Mucosa of rectum (tissue), 2 donors: ENCODE data around the gene DEAF1.

Experiments used
- H3K27ac ChIP-seq, 2 donors: one replicate each; pipeline ENCODE4 v1.7.0; 2013; ENCODE audit warnings: inconsistent platforms in 2 of 2, low read depth in 2 of 2, low read length in 2 of 2
- H3K27me3 ChIP-seq, 2 donors: one replicate each; pipeline ENCODE4 v1.7.0; 2013; ENCODE audit warnings: low read length in 2 of 2; ENCODE audit not compliant: control insufficient read depth in 2 of 2, insufficient read depth in 2 of 2
- H3K36me3 ChIP-seq, 2 donors: one replicate each; pipeline ENCODE4 v1.7.0; 2013; ENCODE audit warnings: low read length in 2 of 2; ENCODE audit not compliant: control insufficient read depth in 2 of 2, insufficient read depth in 2 of 2
- H3K4me1 ChIP-seq, 2 donors: one replicate each; pipeline ENCODE4 v1.7.0; 2013; ENCODE audit warnings: low read length in 2 of 2, mild to moderate bottlenecking in 1 of 2; ENCODE audit not compliant: control insufficient read depth in 2 of 2, insufficient read depth in 2 of 2
- H3K4me3 ChIP-seq, 2 donors: one replicate each; pipeline ENCODE4 v1.7.0; 2013; ENCODE audit warnings: low read length in 2 of 2
- H3K9ac ChIP-seq, 2 donors: one replicate each; pipeline ENCODE4 v1.7.0; 2013; ENCODE audit warnings: low read length in 2 of 2, low read depth in 1 of 2, mild to moderate bottlenecking in 1 of 2
- H3K9me3 ChIP-seq, 2 donors: one replicate each; pipeline ENCODE4 v1.7.0; 2013; ENCODE audit warnings: low read length in 2 of 2; ENCODE audit not compliant: control insufficient read depth in 2 of 2
- donor health status: healthy.
- donor health status: Normal muscosa, but diverticular disease.

The DEAF1 gene

GRCh38 chr11:612961-613300 is 82.1 kb downstream of the DEAF1 start:
- H3K4me1 ChIP-seq = peaks cover 39 to 42% of the 10 kb centered on the region in 2 donors
- no peak overlapping the region for H3K4me3 ChIP-seq
- H3K27ac ChIP-seq = peak overlapping the region; percentile 76 to 82
- peaks cover 45 to 47% of the 10 kb centered on the region in 2 donors for H3K36me3 ChIP-seq
- no peaks in the 10 kb centered on the region for H3K27me3 ChIP-seq
- no peaks in the 10 kb centered on the region for H3K9me3 ChIP-seq
- H3K9ac ChIP-seq = peak overlapping the region; percentile 24 to 41

DNA sequence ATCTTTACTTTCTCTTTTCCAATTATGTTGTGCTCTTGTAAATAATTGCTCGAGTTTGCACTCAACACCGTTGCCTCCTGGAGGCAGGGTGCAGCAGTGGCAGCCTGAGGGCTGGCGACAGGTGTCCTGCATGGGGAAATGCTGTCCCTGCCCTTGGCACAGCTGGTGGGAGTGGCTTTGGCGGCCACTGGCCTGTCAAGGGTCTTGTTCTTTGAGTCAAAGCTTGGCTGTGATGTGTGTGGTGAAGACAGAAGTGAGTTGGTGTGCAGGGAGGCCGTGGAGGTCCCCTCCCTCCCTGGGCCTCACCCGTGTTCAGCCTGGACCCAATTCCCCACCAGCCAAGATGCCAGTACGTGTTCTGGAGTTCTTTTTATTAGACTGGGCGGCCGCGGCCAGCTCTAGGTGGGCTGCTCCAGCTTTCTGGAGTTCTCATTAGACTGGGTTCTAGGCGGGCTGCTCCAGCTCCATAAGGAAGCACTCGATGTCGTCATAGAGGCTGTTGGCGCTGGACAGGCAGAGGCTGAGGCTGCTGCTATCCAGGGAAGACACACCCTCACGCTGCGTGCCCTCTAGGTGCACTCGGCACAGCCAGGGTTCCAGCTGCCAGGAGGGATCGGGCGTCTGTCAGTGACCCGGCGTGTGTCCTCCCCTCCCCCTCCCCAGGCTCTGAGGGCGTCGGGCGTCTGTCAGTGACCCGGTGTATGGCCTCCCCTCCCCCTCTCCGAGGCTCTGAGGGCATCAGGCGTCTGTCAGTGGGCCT is 82.6 kb downstream of the DEAF1 start:
- no peak overlapping the region for H3K4me3 ChIP-seq
- peak overlapping the region; percentile 24 to 41 for H3K9ac ChIP-seq
- no peaks in the 10 kb centered on the region for H3K27me3 ChIP-seq
- no peaks in the 10 kb centered on the region for H3K9me3 ChIP-seq
- H3K4me1 ChIP-seq = peaks cover 39 to 42% of the 10 kb centered on the region in 2 donors
- H3K27ac ChIP-seq = peak overlapping the region; percentile 76 to 82
- H3K36me3 ChIP-seq = peaks cover 49 to 52% of the 10 kb centered on the region in 2 donors

GRCh38 chr11:611001-611996 is 83.7 kb downstream of the DEAF1 start:
- peaks cover 35 to 42% of the 10 kb centered on the region in 2 donors for H3K4me1 ChIP-seq
- H3K27ac ChIP-seq = peak overlapping the region; percentile 76 to 82
- H3K27me3 ChIP-seq = no peaks in the 10 kb centered on the region
- H3K9ac ChIP-seq = no peak overlapping the region
- H3K4me3 ChIP-seq = no peak overlapping the region
- H3K36me3 ChIP-seq = peaks cover 59 to 63% of the 10 kb centered on the region in 2 donors
- no peaks in the 10 kb centered on the region for H3K9me3 ChIP-seq

DNA sequence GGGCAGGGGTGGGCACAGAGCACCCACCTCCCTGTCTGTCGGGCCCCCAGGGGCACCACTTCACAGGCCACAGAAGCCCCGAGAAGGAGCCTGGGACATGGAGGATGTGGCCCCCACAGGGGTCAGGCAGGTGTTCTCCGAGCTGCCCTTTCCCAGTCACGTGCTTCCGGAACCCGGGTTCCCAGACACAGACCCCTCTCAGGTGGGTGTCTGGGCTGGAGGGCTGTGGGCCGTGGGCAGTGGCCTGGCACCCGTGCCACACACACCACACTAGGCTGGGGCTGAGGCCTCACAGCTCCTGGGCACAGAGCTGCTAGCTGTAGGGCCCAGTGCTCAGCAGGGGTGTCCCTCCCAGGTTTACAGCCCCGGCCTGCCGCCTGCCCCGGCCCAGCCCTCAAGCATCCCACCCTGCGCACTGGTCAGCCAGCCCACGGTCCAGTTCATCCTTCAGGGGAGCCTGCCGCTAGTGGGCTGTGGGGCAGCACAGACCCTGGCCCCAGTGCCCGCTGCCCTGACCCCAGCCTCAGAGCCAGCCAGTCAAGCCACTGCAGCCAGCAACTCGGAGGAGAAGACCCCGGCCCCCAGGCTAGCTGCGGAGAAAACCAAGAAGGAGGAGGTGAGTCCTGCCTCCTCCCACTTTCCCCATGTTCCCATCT is 84.7 kb downstream of the DEAF1 start:
- H3K4me1 ChIP-seq = peaks cover 29 to 37% of the 10 kb centered on the region in 2 donors
- peaks cover 69 to 72% of the 10 kb centered on the region in 2 donors for H3K36me3 ChIP-seq
- no peak overlapping the region for H3K9ac ChIP-seq
- H3K27me3 ChIP-seq = no peaks in the 10 kb centered on the region
- no peak overlapping the region for H3K4me3 ChIP-seq
- no peak overlapping the region for H3K27ac ChIP-seq
- no peaks in the 10 kb centered on the region for H3K9me3 ChIP-seq

DNA sequence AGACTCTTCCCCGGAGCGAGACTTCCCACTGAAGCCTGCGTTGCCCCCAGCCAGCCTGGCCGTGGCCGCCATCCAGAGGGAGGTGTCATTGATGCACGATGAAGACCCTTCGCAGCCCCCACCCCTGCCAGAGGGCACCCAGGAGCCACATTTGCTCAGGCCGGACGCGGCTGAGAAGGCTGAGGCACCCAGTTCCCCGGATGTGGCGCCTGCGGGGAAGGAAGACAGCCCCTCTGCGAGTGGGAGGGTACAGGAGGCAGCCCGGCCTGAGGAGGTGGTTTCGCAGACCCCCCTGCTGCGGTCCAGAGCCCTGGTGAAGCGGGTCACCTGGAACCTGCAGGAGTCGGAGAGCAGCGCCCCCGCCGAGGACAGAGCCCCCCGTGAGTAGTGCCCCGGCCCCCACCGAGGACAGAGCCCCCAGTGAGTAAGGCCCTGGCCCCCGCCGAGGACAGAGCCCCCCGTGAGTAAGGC is 85.6 kb downstream of the DEAF1 start:
- no peaks in the 10 kb centered on the region for H3K27me3 ChIP-seq
- H3K9me3 ChIP-seq = no peaks in the 10 kb centered on the region
- no peak overlapping the region for H3K9ac ChIP-seq
- H3K4me3 ChIP-seq = no peak overlapping the region
- no peak overlapping the region for H3K27ac ChIP-seq
- H3K4me1 ChIP-seq = peaks cover 20 to 30% of the 10 kb centered on the region in 2 donors
- H3K36me3 ChIP-seq = peaks cover 75 to 79% of the 10 kb centered on the region in 2 donors

DNA sequence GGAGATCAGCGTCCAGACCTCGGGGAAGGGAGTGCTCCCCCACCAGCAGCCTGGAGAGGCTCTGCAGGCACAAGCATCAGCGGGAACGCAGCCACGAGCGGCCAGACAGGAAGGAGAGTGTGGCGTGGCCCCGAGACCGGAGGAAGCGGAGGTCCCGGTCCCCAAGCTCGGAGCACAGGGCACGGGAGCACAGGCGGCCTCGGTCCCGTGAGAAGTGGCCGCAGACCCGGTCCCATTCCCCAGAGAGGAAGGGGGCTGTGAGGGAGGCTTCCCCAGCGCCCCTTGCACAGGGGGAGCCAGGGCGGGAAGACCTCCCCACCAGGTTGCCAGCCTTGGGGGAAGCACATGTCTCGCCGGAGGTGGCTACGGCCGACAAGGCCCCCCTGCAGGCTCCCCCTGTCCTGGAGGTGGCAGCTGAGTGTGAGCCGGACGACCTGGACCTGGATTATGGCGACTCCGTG is 86.2 kb downstream of the DEAF1 start:
- Histone ChIP-seq H3K4me3 (no peak overlapping the region), H3K36me3 (peaks cover 79 to 84% of the 10 kb centered on the region in 2 donors), H3K27ac (no peak overlapping the region), H3K9ac (no peak overlapping the region), H3K27me3 (no peaks in the 10 kb centered on the region), H3K9me3 (no peaks in the 10 kb centered on the region), H3K4me1 (peaks cover 15 to 24% of the 10 kb centered on the region in 2 donors)

- Histone ChIP-seq H3K27me3 (no peaks in the 10 kb centered on the region), H3K36me3 (peaks cover 79 to 85% of the 10 kb centered on the region in 2 donors), H3K27ac (no peak overlapping the region), H3K4me1 (peaks cover 11 to 19% of the 10 kb centered on the region in 2 donors), H3K4me3 (no peak overlapping the region), H3K9me3 (no peaks in the 10 kb centered on the region), H3K9ac (no peak overlapping the region)
Observed at GRCh38 chr11:607971-608659, 86.9 kb downstream of the DEAF1 start.

DNA sequence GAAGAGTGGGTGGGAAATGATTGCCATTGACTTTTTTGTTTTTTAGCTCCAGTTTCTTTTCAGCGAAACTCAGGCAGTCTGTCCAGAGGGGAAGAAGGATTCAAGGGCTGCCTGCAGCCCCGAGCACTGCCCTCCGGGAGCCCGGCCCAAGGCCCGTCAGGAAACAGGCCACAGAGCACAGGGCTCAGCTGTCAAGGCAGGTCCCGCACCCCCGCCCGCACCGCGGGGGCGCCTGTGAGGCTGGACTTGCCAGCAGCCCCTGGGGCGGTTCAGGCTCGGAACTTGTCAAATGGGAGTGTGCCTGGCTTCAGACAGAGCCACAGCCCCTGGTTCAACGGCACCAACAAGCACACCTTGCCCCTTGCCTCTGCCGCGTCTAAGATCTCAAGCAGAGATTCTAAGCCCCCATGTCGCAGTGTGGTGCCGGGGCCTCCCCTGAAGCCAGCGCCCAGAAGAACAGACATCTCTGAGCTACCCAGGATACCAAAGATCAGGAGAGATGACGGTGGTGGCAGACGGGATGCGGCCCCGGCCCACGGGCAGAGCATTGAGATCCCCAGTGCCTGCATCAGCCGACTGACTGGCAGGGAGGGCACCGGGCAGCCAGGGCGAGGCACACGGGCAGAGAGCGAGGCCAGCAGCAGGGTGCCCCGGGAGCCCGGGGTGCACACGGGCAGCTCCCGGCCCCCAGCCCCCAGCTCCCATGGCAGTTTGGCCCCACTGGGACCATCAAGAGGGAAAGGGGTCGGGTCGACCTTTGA is 87.8 kb downstream of the DEAF1 start:
- H3K4me1 ChIP-seq = peaks cover 3 to 9% of the 10 kb centered on the region in 2 donors
- H3K9me3 ChIP-seq = no peaks in the 10 kb centered on the region
- no peak overlapping the region for H3K4me3 ChIP-seq
- no peaks in the 10 kb centered on the region for H3K27me3 ChIP-seq
- H3K27ac ChIP-seq = no peak overlapping the region
- peaks cover 73 to 80% of the 10 kb centered on the region in 2 donors for H3K36me3 ChIP-seq
- no peak overlapping the region for H3K9ac ChIP-seq

DNA sequence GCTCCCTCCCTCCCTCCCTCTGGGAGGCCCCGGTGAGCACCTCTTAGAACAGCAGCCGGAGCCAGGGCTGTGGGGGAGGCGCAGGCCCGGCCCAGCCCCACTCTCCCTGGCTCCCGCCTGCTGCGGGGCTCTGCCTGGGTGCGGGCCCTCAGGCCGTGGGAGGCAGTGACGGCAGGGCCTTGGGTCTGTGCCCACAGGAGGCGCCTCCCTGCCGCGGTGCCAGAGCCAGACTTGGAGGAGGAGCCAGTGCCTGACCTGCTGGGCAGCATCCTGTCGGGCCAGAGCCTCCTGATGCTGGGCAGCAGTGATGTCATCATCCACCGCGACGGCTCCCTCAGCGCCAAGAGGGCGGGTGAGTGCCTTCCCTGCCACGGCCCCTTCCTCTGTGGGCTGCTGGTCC is 88.8 kb downstream of the DEAF1 start:
- Histone ChIP-seq H3K9me3 (no peaks in the 10 kb centered on the region), H3K4me1 (peaks cover under 1 to 1% of the 10 kb centered on the region in 2 donors), H3K27ac (no peak overlapping the region), H3K9ac (no peak overlapping the region), H3K36me3 (peaks cover 72 to 81% of the 10 kb centered on the region in 2 donors), H3K27me3 (no peaks in the 10 kb centered on the region), H3K4me3 (no peak overlapping the region)
